HG03060 (cell line): ENCODE data around the gene AHSG.

Experiments
- ATAC-seq: cut with Tn5 transposase; IDR thresholded peaks from one replicate; pipeline ENCODE4 v1.9.1; 2021; ENCODE audit warnings: low read depth, moderate number of reproducible peaks; ENCODE audit not compliant: unreplicated experiment

Gene AHSG

GRCh38 chr3:186592682-186593081 lies 20.2 kb upstream of the AHSG start:
- ATAC-seq: no peak

GRCh38 chr3:186593862-186594261 lies 19.0 kb upstream of the AHSG start:
- no peak for ATAC-seq

GRCh38 chr3:186594591-186595113 lies 18.2 kb upstream of the AHSG start:
- no peak for ATAC-seq

- ATAC-seq: no peak
These were observed 16.1 kb upstream of the AHSG start for GRCh38 chr3:186596568-186597287.

- no peak for ATAC-seq
These were observed 14.6 kb upstream of the AHSG start for GRCh38 chr3:186598108-186598784.

GRCh38 chr3:186598794-186599141 lies 14.1 kb upstream of the AHSG start:
- no peak for ATAC-seq

- ATAC-seq: no peak
These were observed 13.6 kb upstream of the AHSG start for GRCh38 chr3:186599142-186599784.

- no peak for ATAC-seq
These were observed 13.1 kb upstream of the AHSG start for GRCh38 chr3:186599785-186600166.

GRCh38 chr3:186600896-186601295 lies 12.0 kb upstream of the AHSG start:
- no peak for ATAC-seq

DNA sequence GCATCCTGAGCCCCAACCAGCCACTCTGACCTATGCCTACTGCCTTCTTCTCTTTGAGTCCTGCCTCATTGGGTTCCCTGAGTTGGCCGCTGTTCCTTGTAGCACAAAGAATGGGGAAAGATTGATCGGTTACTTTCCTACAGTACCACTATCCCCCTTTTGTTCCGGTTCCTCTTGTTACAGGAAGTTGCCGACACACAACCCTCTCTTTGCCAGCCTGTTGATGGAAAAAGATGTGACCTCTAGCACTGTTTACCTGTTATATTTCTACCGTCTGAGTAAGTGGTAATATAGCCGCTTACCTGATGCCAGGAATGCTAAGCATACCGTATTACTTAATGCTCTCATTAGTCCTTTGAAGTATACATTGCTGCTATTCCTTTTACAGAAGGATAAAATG lies 9.7 kb upstream of the AHSG start:
- ATAC-seq: no peak

DNA sequence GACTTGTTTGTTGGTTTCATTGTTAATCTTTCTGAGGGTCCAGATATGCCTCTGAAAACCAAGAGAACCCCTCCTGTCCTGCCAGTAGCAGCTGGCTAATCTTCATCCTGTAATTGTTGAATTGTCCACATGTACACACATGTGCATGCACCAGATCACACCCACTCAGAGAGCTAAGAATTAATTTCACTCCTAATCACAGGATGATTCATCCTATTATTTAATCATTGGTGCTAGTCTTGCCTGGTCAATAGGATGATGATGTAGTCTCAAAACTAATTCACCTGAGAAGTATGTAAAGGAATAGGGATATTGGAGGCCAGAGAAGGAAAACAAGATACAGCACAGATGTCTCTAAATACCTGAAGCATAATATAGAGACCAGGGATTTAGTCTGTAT lies 7.8 kb upstream of the AHSG start:
- no peak for ATAC-seq

DNA sequence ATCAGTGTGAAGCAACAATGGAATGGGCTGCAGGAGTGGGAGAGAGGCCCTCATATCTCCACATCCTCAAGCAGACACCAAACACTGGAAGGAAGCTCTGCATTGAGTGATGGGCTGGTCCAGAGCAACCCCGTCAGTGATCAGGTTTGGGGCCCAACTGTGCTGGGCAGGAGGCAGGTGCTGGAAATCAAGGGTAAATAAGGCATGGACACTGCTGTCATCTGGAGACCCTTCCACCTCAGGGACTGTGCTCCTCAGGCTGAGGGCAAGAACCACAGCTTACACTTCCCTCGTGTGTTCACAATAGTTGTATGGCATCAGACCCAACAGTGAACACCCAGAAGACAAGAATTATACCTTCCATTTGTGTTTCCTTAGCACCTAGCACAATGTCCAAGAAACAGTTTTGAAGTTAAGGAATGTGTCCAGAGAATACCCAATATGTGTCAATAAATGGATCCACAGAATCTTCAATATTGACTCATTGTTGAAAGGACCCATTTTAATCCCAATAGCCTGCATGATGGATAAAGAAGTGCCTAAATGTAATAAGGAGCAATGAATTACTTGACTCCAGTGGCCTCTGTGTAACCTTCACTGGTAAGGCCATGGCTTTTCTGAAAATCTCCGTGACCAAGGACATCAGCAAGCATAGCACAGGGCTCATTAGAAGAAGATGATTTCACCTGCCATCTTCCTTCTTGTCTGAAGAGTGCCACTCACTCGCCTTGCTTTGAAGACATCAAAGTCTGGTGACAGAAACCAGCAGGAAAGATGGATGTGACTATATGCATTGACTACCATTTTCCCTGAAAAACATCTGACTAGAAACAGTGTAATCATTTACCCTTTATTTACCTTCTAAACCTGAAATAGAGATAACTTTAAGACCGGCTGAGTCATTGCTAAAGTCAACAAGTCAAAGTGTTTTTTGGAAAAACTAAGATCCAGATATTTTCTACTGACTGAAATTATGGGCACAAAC lies 7.0 kb upstream of the AHSG start:
- no peak for ATAC-seq

GRCh38 chr3:186608624-186609215 lies 4.1 kb upstream of the AHSG start:
- no peak for ATAC-seq

- no peak for ATAC-seq
These were observed 3.5 kb upstream of the AHSG start for GRCh38 chr3:186609247-186609868.

DNA sequence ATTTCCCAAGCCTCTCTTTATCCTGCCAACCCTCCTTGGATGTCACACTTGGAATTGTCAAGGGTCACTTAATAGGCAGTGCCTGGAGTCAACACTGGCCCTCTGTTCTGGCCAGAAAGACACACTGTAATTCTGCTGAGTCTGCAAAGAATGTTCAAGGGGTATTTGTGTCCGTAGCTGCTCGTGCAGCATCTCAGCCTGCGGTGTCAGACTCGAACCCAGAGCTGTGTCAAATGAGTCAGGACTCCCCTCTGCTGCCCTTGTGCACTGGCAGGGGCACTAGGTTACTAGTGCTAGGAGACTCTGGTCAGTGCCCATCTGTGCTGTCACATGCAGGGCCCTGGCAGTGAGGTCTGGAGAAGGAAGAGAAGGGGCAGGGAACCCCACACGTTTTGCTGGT lies 795 bp upstream of the AHSG start:
- ATAC-seq: no peak

DNA sequence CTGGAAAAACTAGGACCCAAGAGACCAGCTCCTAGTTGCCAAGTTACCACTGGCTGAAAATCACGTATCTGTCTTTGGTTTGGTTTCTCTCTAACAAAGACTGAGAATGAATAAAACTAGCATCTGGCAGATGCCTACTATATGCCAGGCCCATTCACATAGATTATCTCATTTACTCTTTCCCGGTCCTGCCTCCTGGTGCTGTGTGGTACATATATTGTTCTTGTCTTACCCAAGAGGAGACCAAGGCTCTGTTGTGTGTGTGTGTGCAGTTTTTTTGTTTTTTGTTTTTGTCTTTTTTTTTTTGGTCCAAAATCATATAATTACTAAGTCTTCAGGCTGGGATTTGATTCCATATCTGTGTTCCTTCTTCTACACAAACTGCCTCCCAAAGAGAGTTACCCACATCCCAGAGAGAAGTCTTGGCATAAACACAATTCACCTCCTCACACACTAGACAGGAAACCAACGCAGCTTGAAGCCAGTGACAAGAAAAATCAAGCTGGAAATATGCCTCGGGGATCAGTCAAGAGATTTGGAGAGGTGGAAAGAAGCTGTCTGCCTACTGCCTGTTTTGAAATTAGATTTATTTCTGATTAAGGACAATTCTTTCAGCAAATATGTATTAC lies 891 bp downstream of the AHSG start:
- ATAC-seq: no peak

- no peak for ATAC-seq
These were observed 1.4 kb downstream of the AHSG start for GRCh38 chr3:186614266-186614596.

DNA sequence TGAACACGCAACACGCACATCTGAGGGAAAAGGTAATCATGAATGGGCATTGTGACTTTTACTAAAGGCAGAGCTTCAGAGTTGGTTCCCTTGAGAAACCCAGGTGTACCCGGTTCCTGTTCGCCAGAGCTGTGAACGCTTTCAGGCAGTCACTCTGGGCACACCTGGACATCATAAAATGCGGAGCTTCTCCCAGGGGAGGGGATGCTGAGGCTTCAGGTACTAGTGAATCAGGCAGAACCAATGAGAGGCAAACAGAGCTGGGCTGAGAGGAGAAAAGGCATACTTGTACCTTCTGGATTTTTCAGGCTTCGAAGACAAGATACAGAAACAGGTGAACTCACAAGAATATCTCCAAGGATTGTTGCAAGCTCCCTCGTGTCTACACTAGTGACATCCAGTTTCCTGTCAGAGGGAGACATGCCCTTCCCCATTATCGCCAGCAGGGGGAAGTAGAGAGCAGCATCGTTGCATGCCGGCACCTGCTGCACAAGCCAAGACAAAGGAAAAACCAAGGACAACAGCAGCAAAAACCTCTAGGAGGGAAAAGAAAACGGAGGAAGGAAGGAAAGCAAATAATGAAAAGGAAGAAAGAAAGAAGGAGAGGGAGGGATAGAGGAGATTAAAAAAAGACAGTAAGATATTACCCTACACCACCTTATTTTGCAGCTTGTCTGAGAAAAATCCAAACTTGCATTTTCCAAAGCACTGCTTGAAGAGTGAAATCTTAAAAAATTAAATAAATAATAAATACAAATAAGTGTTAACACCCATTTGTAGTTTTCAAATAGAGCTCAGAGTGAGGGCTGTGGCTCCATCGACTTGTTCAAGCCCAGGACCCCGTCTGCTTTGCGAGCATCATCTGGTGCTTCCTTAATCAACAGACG lies 2.0 kb downstream of the AHSG start:
- no peak for ATAC-seq

GRCh38 chr3:186616299-186616617 lies 3.4 kb downstream of the AHSG start:
- ATAC-seq: no peak
